Stimulated activated CD8-positive, alpha-beta memory T cell treated with anti-CD3 and anti-CD28 coated beads, Interleukin-15, amount 100 ng/mL, for 24 hours (primary cell): ENCODE measurements around the gene NRCAM.

Source experiments
- DNase-seq: peaks from one replicate; pipeline ENCODE4 v3.0.0-alpha.2; 2020; ENCODE audit warnings: low read depth

The NRCAM gene

DNA sequence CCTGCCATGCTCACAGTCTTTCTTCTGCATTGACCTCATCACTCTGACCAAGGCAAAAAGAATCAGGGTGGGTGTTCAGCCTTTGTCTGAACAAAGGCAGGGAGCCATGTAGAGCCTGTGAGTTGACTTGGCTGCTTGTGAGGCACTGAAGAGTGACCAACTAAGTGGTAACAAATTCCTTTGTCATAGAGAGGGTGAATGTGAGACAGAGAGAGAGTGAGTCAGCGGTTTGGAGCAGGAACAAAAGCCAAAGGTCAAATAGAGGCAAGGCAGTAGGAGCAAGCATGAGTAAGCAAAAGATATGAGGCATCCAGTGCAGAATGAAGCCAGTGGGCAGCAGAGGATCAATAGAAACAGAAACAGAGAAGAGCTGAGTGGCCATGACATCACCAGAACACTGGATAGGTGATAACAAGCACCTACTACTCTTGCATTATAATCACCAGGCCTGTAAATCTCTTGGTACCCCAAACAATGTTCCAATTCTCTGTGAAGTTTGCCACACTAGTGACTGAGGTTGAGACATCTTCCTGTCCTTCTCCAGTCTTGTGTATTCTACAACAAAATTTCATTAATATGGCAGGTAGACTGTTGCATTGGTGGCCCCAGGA lies 209.9 kb downstream of the NRCAM start:
- DNase-seq: no peak

DNA sequence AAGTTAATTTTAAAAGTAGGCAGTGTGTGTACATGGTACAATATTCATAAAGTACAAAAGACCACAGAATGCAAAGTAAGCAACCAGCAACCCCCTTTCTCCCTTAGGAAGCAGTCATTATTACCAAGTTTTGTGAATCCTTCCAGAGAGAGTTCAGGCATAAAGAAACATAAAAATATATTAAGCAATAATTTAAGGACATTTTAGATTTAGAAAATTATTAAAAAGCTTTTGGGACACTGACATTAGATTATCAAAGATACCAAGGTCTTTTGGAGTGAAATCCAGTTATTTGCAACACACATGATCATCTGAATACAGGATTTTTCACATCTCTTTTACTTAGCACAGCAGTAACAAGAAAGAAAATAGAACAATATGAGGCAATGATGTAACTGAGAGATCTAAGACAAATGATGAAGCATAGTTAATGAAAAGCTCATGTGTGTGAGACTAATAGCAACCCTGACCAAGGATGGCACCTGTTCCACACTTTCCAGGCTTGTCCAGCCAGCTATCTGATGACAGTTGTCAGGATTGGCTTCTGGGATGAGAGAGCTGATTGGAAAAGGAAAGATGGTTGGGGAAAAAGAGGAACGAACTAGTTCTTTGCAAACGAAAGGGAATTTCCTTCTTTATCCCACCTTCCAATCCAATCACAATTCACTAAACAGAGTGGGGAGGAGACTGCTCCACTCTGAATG lies 210.6 kb downstream of the NRCAM start:
- DNase-seq: no peak

DNA sequence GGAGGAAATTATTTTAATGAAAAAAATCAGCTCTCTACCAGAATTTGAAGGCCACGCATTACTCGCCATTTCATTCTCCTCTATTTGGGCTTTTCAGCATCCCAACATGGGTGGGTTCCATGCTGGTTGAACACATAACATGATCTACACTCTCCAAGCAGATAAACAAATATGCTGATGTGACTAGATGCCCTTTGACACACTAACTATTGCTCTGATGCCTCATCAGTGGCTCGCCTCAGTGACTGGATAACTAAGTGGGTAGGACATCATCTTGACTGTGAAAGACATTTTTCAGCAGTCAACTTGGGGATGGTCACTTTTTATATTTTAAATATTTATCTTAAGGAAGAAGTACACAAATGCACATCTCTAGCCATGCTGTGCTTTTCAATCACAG lies 212.1 kb downstream of the NRCAM start:
- no peak for DNase-seq

DNA sequence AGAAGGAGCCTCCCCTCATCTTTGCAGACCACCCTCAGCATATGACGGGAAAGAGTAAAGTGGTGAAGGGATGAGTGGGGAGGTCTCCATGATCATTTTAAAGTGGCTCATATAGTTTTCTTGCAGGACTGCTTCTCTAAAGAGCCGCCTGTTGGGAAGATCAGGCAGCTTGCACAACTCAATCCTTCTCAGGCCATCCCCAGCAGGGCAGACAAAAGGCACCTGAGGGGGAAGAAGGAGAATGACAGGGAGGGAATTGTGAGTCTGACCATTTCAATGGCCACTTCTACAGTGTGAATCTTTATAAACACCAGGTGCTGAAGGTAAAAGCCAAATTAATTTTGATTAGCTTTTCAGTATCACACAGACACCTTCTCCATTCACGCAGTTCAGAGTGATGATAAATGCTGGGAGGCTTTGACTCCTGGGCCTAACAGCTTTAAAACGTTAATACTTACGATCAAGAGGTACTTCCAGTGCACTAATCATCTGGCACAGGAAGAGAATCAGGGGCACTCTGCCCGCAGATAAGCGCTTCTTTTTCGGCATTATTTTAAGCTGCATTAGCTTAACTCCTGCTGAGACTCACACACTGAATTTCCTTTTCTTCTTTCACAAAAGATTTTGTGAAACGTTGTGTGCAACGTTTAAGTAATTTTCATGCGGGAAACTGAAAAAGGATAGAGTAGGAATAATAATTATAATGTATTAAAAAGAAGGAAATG lies 216.6 kb downstream of the NRCAM start:
- DNase-seq: no peak

DNA sequence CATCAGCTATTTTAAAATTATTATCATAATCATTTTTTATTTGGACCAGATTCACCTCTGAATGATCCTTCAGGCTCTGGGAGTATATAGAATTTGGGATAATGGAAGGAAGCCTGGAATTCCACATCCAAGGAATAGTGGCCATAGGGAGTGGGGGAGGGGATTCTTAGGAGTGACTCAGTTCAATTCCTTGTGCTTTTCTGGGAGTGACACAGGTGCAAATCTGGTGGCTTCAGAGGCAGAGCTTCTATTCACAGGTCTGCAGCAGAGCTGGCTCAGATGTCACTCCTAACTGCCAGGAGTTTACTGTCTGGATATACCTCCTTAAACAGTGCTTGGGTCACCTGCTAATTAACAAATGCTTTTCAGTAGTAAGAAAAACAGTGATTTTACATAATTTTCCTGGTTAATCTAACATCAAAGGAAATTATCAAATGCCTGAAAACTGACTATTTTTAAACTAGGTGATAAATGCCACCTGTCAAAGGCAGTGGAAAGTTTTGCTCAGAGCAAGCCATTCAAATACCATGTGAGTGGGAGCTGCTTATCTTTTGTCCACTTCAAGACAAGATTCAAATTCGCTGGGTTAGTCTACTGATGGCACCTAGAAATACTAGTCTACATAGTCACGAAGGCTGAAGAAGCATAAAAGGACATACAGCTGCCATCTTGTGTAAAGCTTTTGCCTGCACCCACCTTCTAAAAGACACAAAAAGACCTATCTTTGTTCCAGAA lies 219.4 kb downstream of the NRCAM start:
- no peak for DNase-seq

DNA sequence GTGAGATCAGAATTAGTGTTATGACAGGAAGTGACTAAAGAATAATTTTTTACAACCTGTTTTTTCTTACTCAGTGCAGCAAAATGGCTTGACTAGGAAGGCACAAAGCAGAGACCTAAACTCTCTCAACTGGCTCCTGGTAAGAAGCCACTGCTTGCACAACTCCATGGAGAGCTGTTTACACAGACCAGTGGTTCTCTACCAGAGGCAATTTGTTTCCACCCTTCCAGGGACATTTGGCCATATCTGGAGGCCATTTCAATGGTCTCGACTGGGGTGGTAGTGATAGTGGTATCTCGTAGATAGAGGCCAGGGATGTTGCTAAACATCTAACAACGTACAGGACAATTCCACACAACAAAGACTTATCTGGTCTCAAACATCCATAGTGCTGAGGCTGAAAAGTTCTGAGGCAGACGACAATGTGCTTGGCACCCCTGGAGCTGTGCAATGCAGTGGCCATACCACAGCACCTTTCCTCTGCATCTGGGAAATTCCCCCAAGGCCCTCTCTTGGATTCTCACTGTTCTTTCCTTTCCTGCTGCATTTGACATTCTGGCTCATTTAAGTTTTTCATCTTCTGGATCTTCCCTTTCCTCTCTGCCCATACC lies 220.7 kb downstream of the NRCAM start:
- no peak for DNase-seq

DNA sequence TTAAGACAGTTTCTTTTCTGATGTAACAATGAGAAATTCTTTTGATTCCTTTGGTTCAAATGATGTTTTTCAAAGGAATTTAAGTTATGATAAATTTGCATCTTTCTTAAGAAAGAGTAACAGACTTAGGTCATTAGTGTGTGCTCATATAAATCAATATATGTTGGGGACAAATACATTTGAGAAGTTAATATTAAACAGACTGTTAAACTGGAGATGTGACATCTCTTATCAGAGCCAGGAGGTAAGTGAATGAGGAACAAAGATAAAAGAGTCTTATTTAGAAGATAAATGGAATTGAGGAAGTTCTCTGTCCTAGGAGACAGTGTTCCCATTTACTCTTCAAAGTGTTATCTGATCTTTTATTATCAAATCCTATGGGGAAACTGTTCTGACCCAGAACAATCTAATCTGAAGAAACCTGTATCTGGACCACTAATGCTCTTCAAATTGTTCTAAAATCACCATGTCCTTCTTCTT lies 221.2 kb downstream of the NRCAM start:
- DNase-seq: no peak

DNA sequence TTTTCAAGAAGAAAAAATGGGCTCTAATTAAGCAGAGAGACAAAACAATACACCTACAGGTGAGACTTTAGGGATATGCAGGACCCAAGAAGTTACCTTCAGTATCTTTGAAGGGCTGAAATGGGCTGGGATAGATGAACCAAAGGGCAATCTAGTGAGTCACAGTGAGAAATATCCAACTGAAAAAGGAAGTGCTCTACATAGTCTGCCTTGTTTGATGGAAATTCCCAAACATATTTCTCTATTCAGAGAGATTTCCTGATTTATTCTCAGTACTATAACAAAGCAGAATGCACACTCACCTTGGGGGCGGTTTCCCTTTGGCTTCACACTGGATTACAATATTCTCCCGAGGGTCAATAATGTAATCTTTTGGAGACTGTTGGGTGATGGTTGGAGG lies 222.0 kb downstream of the NRCAM start:
- no peak for DNase-seq

DNA sequence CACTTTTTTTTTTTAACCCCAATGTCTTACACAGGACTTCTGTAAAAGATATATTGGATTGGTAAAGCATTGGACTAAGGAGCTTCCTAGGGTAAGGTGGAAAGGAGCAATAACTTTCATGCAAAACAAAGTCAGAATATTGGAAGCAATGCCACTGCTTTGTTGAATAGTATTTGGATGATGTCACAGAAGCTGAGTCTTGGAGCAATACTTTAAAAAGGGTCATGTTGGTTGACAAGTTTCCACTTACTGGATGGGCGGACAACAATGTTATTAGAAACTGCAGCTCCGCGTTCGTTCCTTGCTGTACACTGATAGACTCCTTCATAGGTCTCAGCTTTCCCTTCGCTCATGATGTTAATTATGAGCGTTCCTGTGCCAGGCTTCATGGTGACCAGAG lies 224.2 kb downstream of the NRCAM start:
- no peak for DNase-seq

DNA sequence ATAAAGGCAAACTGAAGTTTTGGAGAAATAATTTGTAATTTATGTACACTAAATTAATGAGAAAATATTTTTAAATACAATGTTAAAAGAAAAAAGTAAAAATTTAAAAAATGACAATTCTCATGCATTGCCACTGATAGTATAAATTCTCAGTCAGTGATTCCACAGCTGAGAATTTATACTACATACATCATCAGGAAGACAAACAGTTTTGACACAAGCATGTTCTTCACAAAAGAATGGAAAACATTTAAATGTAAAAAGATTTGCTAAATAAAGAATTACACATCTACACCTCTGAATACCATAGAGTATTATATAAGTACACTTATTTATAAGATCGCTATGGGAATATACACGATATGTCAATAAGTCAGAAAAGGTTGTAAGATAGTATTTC lies 225.0 kb downstream of the NRCAM start:
- no peak for DNase-seq

DNA sequence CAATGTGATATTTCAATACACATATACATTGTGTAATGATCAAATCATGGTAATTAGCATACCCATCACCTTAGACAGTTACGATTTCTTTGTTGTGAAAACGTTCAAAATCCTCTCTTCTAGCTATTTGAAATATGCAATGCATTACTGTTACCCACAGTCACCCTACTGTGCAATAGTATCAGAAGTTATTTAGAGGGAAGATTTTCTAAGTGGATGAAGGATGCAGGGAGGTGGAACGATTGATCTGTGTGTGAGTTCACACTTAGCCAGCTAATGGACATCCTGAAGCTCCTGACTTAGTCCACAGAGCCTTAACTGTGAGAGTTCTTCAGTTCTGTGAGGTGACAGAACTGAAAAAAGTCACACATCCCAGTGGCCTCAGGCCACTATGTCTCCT lies 228.9 kb downstream of the NRCAM start:
- DNase-seq: no peak

DNA sequence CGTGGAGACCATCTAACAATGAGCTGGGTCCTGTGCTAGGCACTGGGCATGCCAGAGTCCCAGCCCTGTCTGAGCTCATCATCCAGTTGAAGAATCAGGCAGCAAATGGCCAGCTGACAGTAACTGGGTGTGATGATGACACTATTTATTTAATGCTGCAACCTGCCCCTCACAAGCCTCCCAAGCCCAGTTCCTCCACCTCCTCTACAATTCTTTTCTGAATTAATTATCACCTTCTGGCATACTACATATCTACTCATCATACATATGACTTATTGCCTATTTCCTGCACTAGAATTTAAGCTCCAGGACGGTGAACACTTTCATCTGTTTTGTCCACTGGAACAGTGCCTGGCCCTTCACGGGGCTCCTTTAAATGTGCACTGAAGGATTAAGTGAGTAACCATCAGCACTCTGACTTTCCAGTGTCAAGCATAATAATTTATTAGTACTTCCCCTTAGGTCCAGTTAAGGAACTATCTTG lies 229.4 kb downstream of the NRCAM start:
- DNase-seq: no peak

DNA sequence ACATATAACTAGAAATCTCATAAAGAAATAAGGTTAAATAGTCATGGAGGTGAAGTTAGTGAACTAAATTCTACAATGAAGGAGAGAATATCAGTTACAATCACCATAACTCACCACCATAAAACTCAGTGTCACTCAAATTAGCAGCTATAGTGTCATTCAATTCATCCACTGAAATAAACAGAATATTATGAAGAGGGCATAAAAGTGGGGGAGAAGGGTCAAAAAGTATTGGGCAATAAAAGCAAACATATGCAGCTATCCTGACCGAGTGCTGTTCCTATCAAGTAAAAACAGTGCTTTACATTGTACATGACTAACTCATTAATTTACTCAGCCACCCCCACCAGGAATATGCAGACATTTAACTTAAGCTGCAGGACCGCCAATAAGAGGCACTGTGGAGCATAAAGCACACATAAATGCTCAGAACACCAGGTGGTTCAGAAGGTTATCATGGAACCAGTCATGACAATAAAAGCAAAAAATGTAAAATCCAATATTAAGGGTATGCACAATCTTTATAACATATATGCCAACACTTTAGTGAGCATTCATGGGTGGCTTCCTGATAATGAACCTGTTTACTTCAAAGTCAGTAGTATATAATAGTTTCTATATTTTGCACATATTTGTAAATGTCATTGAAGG lies 230.6 kb downstream of the NRCAM start:
- DNase-seq: no peak

DNA sequence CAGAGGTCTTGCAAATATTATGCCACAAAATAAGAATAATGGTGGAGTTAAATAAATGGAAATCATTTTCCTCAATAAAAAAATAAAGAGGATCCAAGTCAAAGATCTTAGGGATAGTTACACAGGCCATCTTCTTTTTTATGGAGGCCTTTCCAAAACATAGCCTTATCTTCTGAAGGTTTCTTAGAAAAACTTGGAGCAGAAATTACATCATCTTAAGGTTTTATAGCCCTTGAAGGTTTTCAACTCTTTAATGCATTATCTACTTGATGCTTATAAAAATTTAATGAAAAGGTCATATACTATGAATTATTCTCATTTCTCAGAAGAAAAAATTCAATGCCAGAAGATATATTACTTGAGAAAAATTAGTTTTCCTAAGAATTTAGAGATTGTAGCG lies 231.8 kb downstream of the NRCAM start:
- no peak for DNase-seq

DNA sequence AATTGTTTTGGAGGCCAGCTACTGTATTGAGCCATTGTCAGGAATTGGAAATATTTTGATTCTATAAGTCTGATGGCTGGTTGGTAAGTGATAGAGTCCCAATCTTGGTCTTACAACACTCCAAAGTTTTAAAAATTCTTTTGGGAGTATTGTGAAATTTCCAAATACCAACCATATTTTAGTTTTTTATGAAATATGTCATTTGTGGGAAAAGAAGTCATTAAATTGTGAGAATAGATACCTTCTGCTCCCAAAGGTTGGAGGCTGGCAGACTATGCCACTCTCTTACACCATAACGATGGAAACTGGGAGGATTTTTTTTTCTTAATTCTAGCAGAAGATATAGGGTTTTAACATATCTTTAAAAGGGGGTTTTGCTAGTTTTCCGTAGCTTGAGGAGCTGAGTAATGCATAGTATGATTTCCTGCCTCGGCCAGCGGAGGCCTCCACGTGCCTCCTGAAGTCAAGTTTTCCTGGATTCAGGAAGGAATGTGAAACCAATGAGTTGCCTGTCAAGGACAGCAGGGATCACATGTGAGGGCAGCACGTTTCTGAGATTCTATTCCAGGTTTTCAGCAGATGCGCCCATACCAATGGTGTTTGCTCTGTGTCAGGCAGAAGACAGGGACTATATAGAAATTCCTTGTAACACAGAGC lies 233.9 kb downstream of the NRCAM start:
- DNase-seq: no peak

DNA sequence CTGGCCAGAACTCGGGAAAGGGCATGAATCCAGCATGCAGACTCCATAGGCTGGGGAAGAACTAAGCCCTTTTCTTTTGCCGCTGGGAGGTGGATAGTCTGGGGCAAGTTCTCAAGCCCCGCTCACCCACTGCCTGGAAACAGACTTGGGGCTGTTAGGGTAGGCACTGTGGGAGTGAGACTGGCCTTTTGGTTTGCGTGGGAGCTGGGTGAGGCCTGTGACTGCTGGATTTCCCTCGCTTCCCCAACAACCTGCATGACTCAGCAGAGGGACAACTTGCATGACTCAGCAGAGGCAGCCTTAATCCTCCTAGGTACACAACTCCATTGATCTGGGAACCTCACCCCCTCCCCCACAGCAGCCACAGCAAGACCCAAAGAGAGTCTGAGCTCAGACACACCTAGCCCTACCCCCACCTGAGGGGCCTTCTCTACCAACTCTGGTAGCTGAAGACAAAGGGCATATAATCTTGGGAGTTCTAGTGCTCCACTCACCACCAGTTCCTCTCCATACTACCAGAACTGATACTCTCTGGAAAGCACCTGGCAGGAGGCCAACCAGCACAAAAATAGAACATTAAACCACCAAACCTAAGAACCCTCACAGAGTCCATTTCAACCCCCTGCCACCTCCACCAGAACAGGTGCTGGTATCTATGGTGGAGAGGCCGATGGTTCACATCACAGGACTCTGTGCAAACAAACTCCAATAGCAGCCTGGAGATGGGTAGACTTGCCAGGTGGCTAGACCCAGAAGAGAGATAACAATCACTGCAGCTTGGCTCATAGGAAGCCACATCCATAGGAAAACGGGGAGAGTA lies 244.6 kb downstream of the NRCAM start:
- no peak for DNase-seq

DNA sequence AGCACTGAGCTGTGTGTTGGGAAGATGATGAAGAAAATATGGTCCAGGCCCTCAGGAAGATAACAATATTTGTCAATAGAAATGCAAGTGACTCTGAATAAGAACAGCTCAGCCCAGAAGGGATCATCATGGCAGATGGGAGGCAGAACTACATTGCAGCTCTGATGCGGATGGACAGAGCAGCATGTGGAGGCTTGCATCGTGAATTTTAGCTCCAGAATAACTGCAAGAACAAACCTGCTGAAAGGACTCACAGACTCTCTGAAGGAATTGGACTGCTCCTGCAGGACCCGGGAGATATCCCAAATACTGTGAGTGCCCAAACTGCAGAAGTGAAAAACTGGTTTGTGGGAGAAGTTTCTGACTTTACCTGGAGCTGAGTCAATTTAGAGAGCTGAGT lies 245.4 kb downstream of the NRCAM start:
- no peak for DNase-seq

DNA sequence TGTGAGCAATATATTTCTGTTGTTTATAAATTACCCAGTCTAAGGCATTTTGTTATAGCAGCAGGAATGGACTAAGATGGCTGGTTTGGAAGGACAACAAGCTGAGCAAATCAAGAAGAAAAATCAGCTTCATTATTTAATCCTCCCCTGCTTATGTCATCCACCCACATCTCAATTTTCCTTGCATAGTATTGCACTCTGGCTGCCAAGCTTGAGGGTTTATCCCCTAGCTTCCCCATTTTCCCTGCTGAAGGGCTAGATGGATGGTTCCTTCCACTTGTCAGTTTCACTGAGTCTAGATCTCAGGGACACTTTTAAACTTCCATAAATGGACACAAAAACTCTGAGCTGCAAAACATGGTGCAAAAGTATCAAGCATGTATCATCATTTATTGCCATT lies 250.9 kb downstream of the NRCAM start:
- DNase-seq: no peak

DNA sequence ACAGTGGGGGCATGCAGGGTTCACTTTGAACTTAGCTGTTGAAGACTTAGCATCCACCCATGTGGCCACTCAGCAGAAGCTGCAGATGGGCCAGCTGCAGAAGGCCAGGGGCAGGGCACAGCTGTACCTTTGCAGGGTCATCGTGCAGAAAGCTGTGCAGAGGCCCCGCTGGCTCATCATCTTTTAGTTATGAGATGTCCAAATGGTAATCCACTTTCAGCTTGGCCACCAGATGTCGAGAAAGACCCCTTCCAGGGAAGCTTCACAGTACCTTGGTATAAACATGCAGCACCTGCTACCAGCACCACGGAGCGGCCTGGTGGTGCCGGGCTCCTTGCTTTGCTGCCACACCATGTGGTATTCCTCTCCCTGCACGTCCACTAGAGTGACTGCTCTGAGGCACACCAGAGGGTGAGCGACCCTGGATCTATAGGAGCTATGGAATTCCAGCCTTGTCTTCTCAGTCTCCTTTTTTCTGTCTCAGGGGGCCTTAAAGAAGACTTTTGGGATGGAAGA lies 251.9 kb downstream of the NRCAM start:
- no peak for DNase-seq

DNA sequence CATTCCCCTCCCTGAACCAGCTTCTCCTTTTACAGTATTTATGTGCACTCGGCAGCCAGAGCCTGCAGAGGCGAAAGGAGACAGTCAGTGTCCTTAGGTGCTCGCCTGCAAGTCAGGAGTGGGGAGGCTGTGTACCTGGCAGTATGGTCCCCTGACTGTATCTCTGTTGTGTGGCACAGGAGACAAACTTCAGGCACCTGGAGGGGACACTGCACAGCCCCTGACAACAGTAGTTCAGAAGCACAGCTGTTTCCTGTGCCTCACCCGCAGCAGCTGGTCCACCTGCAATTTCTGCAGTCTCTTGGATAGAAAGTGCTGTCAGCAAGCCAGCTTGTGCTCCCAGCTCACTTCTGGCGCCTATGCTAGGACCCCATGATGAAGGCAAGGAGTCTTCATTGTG lies 252.7 kb downstream of the NRCAM start:
- no peak for DNase-seq
